ENCODE data around the gene KCNIP4.

- no peak for TF ChIP-seq CTCF (IDR thresholded peaks at IDR 0.05; ENCODE audit: poor library complexity)
- no peak for TF ChIP-seq EZH2 (IDR thresholded peaks at IDR 0.05; ENCODE audit: borderline replicate concordance)
Measured at GRCh38 chr4:20992002-20992401, 956.6 kb downstream of the KCNIP4 start.

All from hepatocyte (in vitro differentiated cells).